ENCODE data around the gene IPCEF1.
"Not testable (repeated sequence)": the region's sequence is repeated elsewhere in the genome, so short reads cannot be mapped to it uniquely, and the experiment has no call there.

The IPCEF1 gene

GRCh38 chr6:154187203-154187602 is 169.4 kb downstream of the IPCEF1 start:
- Histone ChIP-seq H3K36me3 (replicated peaks) (no peaks in the 10 kb centered on the region), H3K27ac (no peak overlapping the region), H3K4me3 (ENCODE audit: low read depth, low read length) (no peak overlapping the region), H3K27me3 (replicated peaks) (no peaks in the 10 kb centered on the region)
- no peak for TF ChIP-seq CTCF (IDR thresholded peaks at IDR 0.05; ENCODE audit: low read depth, low read length, missing control alignments)
- in situ Hi-C loops (cut with HindIII; ENCODE audit: low pct_ligation_motif_present, low sequenced_read_pairs) = no loop called here
- no peak for DNase-seq

GRCh38 chr6:154179434-154179833 is 177.2 kb downstream of the IPCEF1 start:
- Histone ChIP-seq H3K27me3 (replicated peaks) (no peaks in the 10 kb centered on the region), H3K36me3 (replicated peaks) (no peaks in the 10 kb centered on the region), H3K27ac (no peak overlapping the region), H3K4me3 (ENCODE audit: low read depth, low read length) (no peak overlapping the region)
- no peak for DNase-seq
- in situ Hi-C loops (cut with HindIII; ENCODE audit: low pct_ligation_motif_present, low sequenced_read_pairs) = no loop called here
- no peak for TF ChIP-seq CTCF (IDR thresholded peaks at IDR 0.05; ENCODE audit: low read depth, low read length, missing control alignments)

GRCh38 chr6:154172393-154172792 is 184.2 kb downstream of the IPCEF1 start:
- DNase-seq; H3K27ac ChIP-seq; H3K4me3 ChIP-seq (ENCODE audit: low read depth, low read length); H3K36me3 ChIP-seq (replicated peaks); in situ Hi-C loops (cut with HindIII; ENCODE audit: low pct_ligation_motif_present, low sequenced_read_pairs); H3K27me3 ChIP-seq (replicated peaks): not testable (repeated sequence)

- in situ Hi-C loops (cut with HindIII; ENCODE audit: low pct_ligation_motif_present, low sequenced_read_pairs) = no loop called here
- H3K36me3 ChIP-seq (replicated peaks) = no peaks in the 10 kb centered on the region
- no peak overlapping the region for H3K4me3 ChIP-seq (ENCODE audit: low read depth, low read length)
- no peak for TF ChIP-seq CTCF (IDR thresholded peaks at IDR 0.05; ENCODE audit: low read depth, low read length, missing control alignments)
- H3K27me3 ChIP-seq (replicated peaks) = no peaks in the 10 kb centered on the region
- DNase-seq = no peak
- H3K27ac ChIP-seq = no peak overlapping the region
Observed at GRCh38 chr6:154170106-154170505, 186.5 kb downstream of the IPCEF1 start.

- TF ChIP-seq CTCF (IDR thresholded peaks at IDR 0.05; ENCODE audit: low read depth, low read length, missing control alignments) = no peak
- in situ Hi-C loops (cut with HindIII; ENCODE audit: low pct_ligation_motif_present, low sequenced_read_pairs) = no loop called here
- Histone ChIP-seq H3K27me3 (replicated peaks) (no peaks in the 10 kb centered on the region), H3K36me3 (replicated peaks) (no peaks in the 10 kb centered on the region), H3K27ac (no peak overlapping the region), H3K4me3 (ENCODE audit: low read depth, low read length) (no peak overlapping the region)
- DNase-seq = no peak
Observed at GRCh38 chr6:154169193-154169847, 187.3 kb downstream of the IPCEF1 start.

GRCh38 chr6:154167126-154167525 is 189.5 kb downstream of the IPCEF1 start:
- Histone ChIP-seq H3K27me3 (replicated peaks) (no peaks in the 10 kb centered on the region), H3K27ac (no peak overlapping the region), H3K4me3 (ENCODE audit: low read depth, low read length) (no peak overlapping the region), H3K36me3 (replicated peaks) (no peaks in the 10 kb centered on the region)
- no peak for TF ChIP-seq CTCF (IDR thresholded peaks at IDR 0.05; ENCODE audit: low read depth, low read length, missing control alignments)
- no peak for DNase-seq
- in situ Hi-C loops (cut with HindIII; ENCODE audit: low pct_ligation_motif_present, low sequenced_read_pairs) = no loop called here

Data from brain microvascular endothelial cell (primary cell).